ENCODE measurements around the gene ARL14EP.

The ARL14EP gene

DNA sequence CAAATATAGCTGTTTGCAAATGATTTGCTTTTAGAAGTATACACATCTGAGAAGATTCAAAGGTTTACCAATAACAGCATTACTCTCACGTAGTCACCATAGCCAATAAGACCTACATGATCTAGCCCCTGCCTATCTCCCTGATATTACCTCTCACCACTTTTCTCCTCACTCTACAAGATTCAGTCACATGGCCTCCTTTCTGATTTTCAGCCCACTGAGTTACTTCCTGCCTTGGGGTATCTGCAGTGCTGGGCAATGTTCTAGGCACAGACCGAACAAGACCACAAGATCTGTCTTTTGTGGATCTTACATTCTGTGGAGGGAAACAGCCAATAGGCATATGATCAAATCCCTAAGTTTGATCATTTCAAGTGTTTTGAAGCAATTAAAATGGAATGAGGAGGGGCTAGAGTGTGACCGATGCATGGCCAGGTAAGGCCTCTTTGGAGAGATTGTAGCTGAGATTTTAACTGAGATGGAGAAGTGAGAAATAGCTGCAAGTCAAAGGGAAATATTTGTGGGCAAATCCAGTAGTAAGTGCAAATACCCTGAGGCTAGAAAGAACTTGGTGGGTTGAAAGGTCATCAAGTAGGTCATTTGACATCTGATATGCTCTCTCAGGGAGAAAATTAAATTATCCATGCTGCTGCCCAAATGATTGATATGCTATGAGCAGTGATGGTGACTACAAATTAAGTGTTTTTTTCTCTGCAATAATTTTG is 43.1 kb downstream of the ARL14EP start:
- Histone ChIP-seq H3K9ac (ENCODE audit: low read length) (no peak overlapping the region), H3K27ac (ENCODE audit: low read length) (no peak overlapping the region), H3K9me2 (replicated peaks; ENCODE audit: insufficient read depth, low read length) (no peaks in the 10 kb centered on the region), H3K36me3 (replicated peaks; ENCODE audit: insufficient read depth, low read length) (no peaks in the 10 kb centered on the region), H3K4me3 (ENCODE audit: low read length) (no peak overlapping the region), H3F3A (ENCODE audit: insufficient read depth, low read length) (no peaks in the 10 kb centered on the region), H3K4me1 (ENCODE audit: low read length) (no peaks in the 10 kb centered on the region), H3K4me2 (ENCODE audit: low read depth, low read length) (no peak overlapping the region), H3K9me3 (replicated peaks; ENCODE audit: insufficient read depth, low read length) (no peaks in the 10 kb centered on the region), H3K27me3 (replicated peaks; ENCODE audit: insufficient read depth, low read length) (no peaks in the 10 kb centered on the region), H2AFZ (ENCODE audit: low read length) (no peak overlapping the region), H3K79me2 (ENCODE audit: low read length) (no peaks in the 10 kb centered on the region), H4K20me1 (ENCODE audit: insufficient read depth, low read length) (no peaks in the 10 kb centered on the region)
- DNase-seq, result no peak
- TF ChIP-seq EZH2phosphoT487 (IDR thresholded peaks at IDR 0.05; ENCODE audit: low read length) (no peak), EZH2 (optimal IDR thresholded peaks at IDR 0.05; ENCODE audit: low read depth, low read length) (no peak)
- TF ChIP-seq, protein P1, sequence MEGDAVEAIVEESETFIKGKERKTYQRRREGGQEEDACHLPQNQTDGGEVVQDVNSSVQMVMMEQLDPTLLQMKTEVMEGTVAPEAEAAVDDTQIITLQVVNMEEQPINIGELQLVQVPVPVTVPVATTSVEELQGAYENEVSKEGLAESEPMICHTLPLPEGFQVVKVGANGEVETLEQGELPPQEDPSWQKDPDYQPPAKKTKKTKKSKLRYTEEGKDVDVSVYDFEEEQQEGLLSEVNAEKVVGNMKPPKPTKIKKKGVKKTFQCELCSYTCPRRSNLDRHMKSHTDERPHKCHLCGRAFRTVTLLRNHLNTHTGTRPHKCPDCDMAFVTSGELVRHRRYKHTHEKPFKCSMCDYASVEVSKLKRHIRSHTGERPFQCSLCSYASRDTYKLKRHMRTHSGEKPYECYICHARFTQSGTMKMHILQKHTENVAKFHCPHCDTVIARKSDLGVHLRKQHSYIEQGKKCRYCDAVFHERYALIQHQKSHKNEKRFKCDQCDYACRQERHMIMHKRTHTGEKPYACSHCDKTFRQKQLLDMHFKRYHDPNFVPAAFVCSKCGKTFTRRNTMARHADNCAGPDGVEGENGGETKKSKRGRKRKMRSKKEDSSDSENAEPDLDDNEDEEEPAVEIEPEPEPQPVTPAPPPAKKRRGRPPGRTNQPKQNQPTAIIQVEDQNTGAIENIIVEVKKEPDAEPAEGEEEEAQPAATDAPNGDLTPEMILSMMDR (IDR thresholded peaks at IDR 0.05; ENCODE audit: low read length), result no peak

DNA sequence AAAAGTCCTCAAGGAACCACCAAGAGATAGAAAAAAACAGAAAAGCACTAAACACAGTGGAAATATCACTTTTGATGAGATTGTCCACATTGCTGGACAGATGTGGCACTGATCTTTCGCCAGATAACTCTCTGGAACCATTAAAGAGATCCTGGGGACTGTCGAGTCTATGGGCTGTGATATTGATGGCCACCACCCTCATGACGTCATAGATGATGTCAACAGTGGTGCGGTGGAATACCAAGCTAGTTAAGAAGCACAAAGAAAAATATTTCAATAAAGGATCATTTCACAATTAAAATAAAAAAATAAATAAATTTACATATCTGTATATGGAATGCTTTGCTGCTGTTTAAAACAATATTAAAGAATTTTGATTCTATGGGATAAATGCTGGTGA is 45.5 kb downstream of the ARL14EP start:
- Histone ChIP-seq H3K36me3 (replicated peaks; ENCODE audit: insufficient read depth, low read length) (no peaks in the 10 kb centered on the region), H3K79me2 (ENCODE audit: low read length) (no peaks in the 10 kb centered on the region), H3K4me2 (ENCODE audit: low read depth, low read length) (no peak overlapping the region), H3K27me3 (replicated peaks; ENCODE audit: insufficient read depth, low read length) (no peaks in the 10 kb centered on the region), H3K9me3 (replicated peaks; ENCODE audit: insufficient read depth, low read length) (no peaks in the 10 kb centered on the region), H2AFZ (ENCODE audit: low read length) (no peak overlapping the region), H3K27ac (ENCODE audit: low read length) (no peak overlapping the region), H3F3A (ENCODE audit: insufficient read depth, low read length) (no peaks in the 10 kb centered on the region), H4K20me1 (ENCODE audit: insufficient read depth, low read length) (no peaks in the 10 kb centered on the region), H3K4me1 (ENCODE audit: low read length) (no peaks in the 10 kb centered on the region), H3K4me3 (ENCODE audit: low read length) (no peak overlapping the region), H3K9ac (ENCODE audit: low read length) (no peak overlapping the region), H3K9me2 (replicated peaks; ENCODE audit: insufficient read depth, low read length) (no peaks in the 10 kb centered on the region)
- TF ChIP-seq, protein P1 (IDR thresholded peaks at IDR 0.05; ENCODE audit: low read length), result no peak
- TF ChIP-seq EZH2 (optimal IDR thresholded peaks at IDR 0.05; ENCODE audit: low read depth, low read length) (no peak), EZH2phosphoT487 (IDR thresholded peaks at IDR 0.05; ENCODE audit: low read length) (no peak)
- DNase-seq, result no peak

DNA sequence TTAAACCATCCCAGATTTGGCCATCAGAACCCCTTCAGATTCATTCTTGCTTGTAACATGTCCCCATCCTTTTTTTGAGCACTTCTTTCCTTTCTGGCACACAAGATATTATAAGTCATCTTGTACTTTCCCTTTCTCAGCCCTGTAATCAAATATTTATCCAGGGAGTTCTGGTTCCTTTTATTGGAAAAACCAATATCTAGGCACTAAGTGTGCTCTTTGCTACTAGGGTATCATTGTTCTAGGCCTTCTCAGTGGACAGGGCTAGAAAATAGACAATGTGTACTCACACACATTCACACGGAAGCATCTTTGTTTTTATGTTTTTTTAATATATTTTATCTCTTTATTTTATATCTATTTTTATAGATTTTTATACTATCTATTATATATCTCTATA is 47.3 kb downstream of the ARL14EP start:
- Histone ChIP-seq H2AFZ (ENCODE audit: low read length) (no peak overlapping the region), H3K27me3 (replicated peaks; ENCODE audit: insufficient read depth, low read length) (no peaks in the 10 kb centered on the region)
- TF ChIP-seq EZH2phosphoT487 (IDR thresholded peaks at IDR 0.05; ENCODE audit: low read length) (no peak), EZH2 (optimal IDR thresholded peaks at IDR 0.05; ENCODE audit: low read depth, low read length) (no peak)
- TF ChIP-seq, protein P1 (IDR thresholded peaks at IDR 0.05; ENCODE audit: low read length), result no peak

More for the DNA sequence above, 47.3 kb downstream of the ARL14EP start:
- no peak overlapping the region for H3K4me3 ChIP-seq (ENCODE audit: low read length)
- H3K36me3 ChIP-seq (replicated peaks; ENCODE audit: insufficient read depth, low read length), result no peaks in the 10 kb centered on the region
- DNase-seq, result no peak
- no peak overlapping the region for H3K4me2 ChIP-seq (ENCODE audit: low read depth, low read length)
- no peaks in the 10 kb centered on the region for H3K4me1 ChIP-seq (ENCODE audit: low read length)
- H3K27ac ChIP-seq (ENCODE audit: low read length), result no peak overlapping the region
- H4K20me1 ChIP-seq (ENCODE audit: insufficient read depth, low read length), result no peaks in the 10 kb centered on the region
- no peaks in the 10 kb centered on the region for H3K9me2 ChIP-seq (replicated peaks; ENCODE audit: insufficient read depth, low read length)
- no peaks in the 10 kb centered on the region for H3K9me3 ChIP-seq (replicated peaks; ENCODE audit: insufficient read depth, low read length)
- no peak overlapping the region for H3K9ac ChIP-seq (ENCODE audit: low read length)
- no peaks in the 10 kb centered on the region for H3F3A ChIP-seq (ENCODE audit: insufficient read depth, low read length)
- H3K79me2 ChIP-seq (ENCODE audit: low read length), result no peaks in the 10 kb centered on the region

All from MM.1S (cell line).